Activated effector memory CD4-positive, alpha-beta T cell treated with Interleukin-2 at 50 U/mL for 16 hours (primary cell): ENCODE results near the gene HAUS7.
"Not testable (repeated sequence)": the region's sequence is repeated elsewhere in the genome, so short reads cannot be mapped to it uniquely, and the experiment has no call there.

Experiments used
- DNase-seq: peaks from one replicate; pipeline ENCODE4 v3.0.0-alpha.2; 2020

The HAUS7 gene

GRCh38 chrX:153406903-153407302 is 63.5 kb downstream of the HAUS7 start:
- no peak for DNase-seq

- DNase-seq = no peak
These were observed 64.4 kb downstream of the HAUS7 start for GRCh38 chrX:153406011-153406410.

GRCh38 chrX:153405426-153405825 is 65.0 kb downstream of the HAUS7 start:
- DNase-seq = no peak

GRCh38 chrX:153404333-153404732 is 66.0 kb downstream of the HAUS7 start:
- DNase-seq = not testable (repeated sequence)

- no peak for DNase-seq
These were observed 69.1 kb downstream of the HAUS7 start, which contains the start of gene PNMA6E for GRCh38 chrX:153401133-153401764. PNMA6E (minus strand) TSS chrX:153401350; CDS start chrX:153398849, 2,501 bp downstream.

GRCh38 chrX:153400146-153401132 is 69.9 kb downstream of the HAUS7 start:
- peak; percentile 21 for DNase-seq

- no peak for DNase-seq
These were observed 72.0 kb downstream of the HAUS7 start for GRCh38 chrX:153398275-153398960.
